ENCODE measurements around the gene TAB2.

The TAB2 gene

GRCh38 chr6:149289192-149289781, 28.2 kb upstream of the TAB2 start:
- Histone ChIP-seq H3K9ac (ENCODE audit: low read length) (no peak overlapping the region), H2BK15ac (ENCODE audit: low read depth, poor library complexity, severe bottlenecking) (no peak overlapping the region), H2AFZ (ENCODE audit: low read depth, low read length) (no peak overlapping the region), H2BK12ac (ENCODE audit: low read length in 2 of 2) (no peak overlapping the region), H3K4me2 (ENCODE audit: low read length, poor library complexity, severe bottlenecking) (no peak overlapping the region), H3K36me3 (ENCODE audit: control insufficient read depth in 1 of 2, insufficient read depth in 2 of 2, low read depth in 1 of 2, low read length in 2 of 2) (no peaks in the 10 kb centered on the region), H3K18ac (ENCODE audit: low read depth in 1 of 2, low read length in 2 of 2) (no peak overlapping the region), H3K14ac (ENCODE audit: low read length in 2 of 2) (no peak overlapping the region), H3K9me3 (ENCODE audit: control insufficient read depth, low read length) (no peaks in the 10 kb centered on the region), H3K4ac (ENCODE audit: low read depth in 1 of 2, low read length in 2 of 2) (no peak overlapping the region), H3K27me3 (ENCODE audit: control insufficient read depth in 1 of 2, insufficient read depth in 1 of 2, low read length in 2 of 2) (no peaks in the 10 kb centered on the region), H3K4me1 (ENCODE audit: control insufficient read depth, insufficient read depth, low read depth, low read length) (no peaks in the 10 kb centered on the region), H2AK5ac (ENCODE audit: low read length, severe bottlenecking) (no peak overlapping the region), H3K4me3 (ENCODE audit: insufficient read depth in 1 of 2, low read depth in 1 of 2, low read length in 2 of 2) (no peak overlapping the region), H2BK120ac (ENCODE audit: low read depth, low read length) (no peak overlapping the region), H3K79me1 (replicated peaks; ENCODE audit: low read length, poor library complexity, severe bottlenecking) (no peaks in the 10 kb centered on the region), H3K27ac (ENCODE audit: low read length, poor library complexity, severe bottlenecking) (no peak overlapping the region), H2BK5ac (ENCODE audit: low read depth, low read length, poor library complexity, severe bottlenecking) (no peak overlapping the region), H4K8ac (ENCODE audit: low read length) (no peak overlapping the region), H3K23ac (ENCODE audit: low read length in 2 of 2) (no peak overlapping the region), H4K91ac (ENCODE audit: low read length) (no peak overlapping the region)
- WGBS, result 84% methylated on average over 3 of the region's 4 CpGs
- no peak for DNase-seq

- no peaks in the 10 kb centered on the region for H3K4me1 ChIP-seq (ENCODE audit: control insufficient read depth, insufficient read depth, low read depth, low read length)
- H2BK15ac ChIP-seq (ENCODE audit: low read depth, poor library complexity, severe bottlenecking), result no peak overlapping the region
- no peaks in the 10 kb centered on the region for H3K36me3 ChIP-seq (ENCODE audit: control insufficient read depth in 1 of 2, insufficient read depth in 2 of 2, low read depth in 1 of 2, low read length in 2 of 2)
- DNase-seq, result no peak
- H4K8ac ChIP-seq (ENCODE audit: low read length), result no peak overlapping the region
- no peaks in the 10 kb centered on the region for H3K79me1 ChIP-seq (replicated peaks; ENCODE audit: low read length, poor library complexity, severe bottlenecking)
- no peak overlapping the region for H3K4me3 ChIP-seq (ENCODE audit: insufficient read depth in 1 of 2, low read depth in 1 of 2, low read length in 2 of 2)
- no peak overlapping the region for H3K4ac ChIP-seq (ENCODE audit: low read depth in 1 of 2, low read length in 2 of 2)
- no peaks in the 10 kb centered on the region for H3K9me3 ChIP-seq (ENCODE audit: control insufficient read depth, low read length)
- no peak overlapping the region for H3K23ac ChIP-seq (ENCODE audit: low read length in 2 of 2)
- H3K27me3 ChIP-seq (ENCODE audit: control insufficient read depth in 1 of 2, insufficient read depth in 1 of 2, low read length in 2 of 2), result no peaks in the 10 kb centered on the region
- H2BK120ac ChIP-seq (ENCODE audit: low read depth, low read length), result no peak overlapping the region
- no peak overlapping the region for H2AFZ ChIP-seq (ENCODE audit: low read depth, low read length)
- no peak overlapping the region for H2BK5ac ChIP-seq (ENCODE audit: low read depth, low read length, poor library complexity, severe bottlenecking)
- no peak overlapping the region for H3K9ac ChIP-seq (ENCODE audit: low read length)
- no peak overlapping the region for H3K18ac ChIP-seq (ENCODE audit: low read depth in 1 of 2, low read length in 2 of 2)
- 97% methylated on average over 1 of the region's 1 CpG for WGBS
- H4K91ac ChIP-seq (ENCODE audit: low read length), result no peak overlapping the region
- no peak overlapping the region for H3K14ac ChIP-seq (ENCODE audit: low read length in 2 of 2)
- H2AK5ac ChIP-seq (ENCODE audit: low read length, severe bottlenecking), result no peak overlapping the region
- H3K4me2 ChIP-seq (ENCODE audit: low read length, poor library complexity, severe bottlenecking), result no peak overlapping the region
- H2BK12ac ChIP-seq (ENCODE audit: low read length in 2 of 2), result no peak overlapping the region
- H3K27ac ChIP-seq (ENCODE audit: low read length, poor library complexity, severe bottlenecking), result no peak overlapping the region
Measured at GRCh38 chr6:149289966-149290365, 27.5 kb upstream of the TAB2 start.

GRCh38 chr6:149293244-149293643, 24.3 kb upstream of the TAB2 start:
- no peak overlapping the region for H3K14ac ChIP-seq (ENCODE audit: low read length in 2 of 2)
- WGBS, result 67% methylated on average over 1 of the region's 1 CpG

GRCh38 chr6:149300563-149300962, 16.9 kb upstream of the TAB2 start:
- no peak overlapping the region for H2BK12ac ChIP-seq (ENCODE audit: low read length in 2 of 2)
- WGBS, result 100% methylated on average over 1 of the region's 1 CpG
- H3K4ac ChIP-seq (ENCODE audit: low read depth in 1 of 2, low read length in 2 of 2), result no peak overlapping the region
- no peak overlapping the region for H3K9ac ChIP-seq (ENCODE audit: low read length)
- H3K79me1 ChIP-seq (replicated peaks; ENCODE audit: low read length, poor library complexity, severe bottlenecking), result no peaks in the 10 kb centered on the region
- H2AK5ac ChIP-seq (ENCODE audit: low read length, severe bottlenecking), result no peak overlapping the region
- H3K27me3 ChIP-seq (ENCODE audit: control insufficient read depth in 1 of 2, insufficient read depth in 1 of 2, low read length in 2 of 2), result peaks cover 0 to 6% of the 10 kb centered on the region in 2 experiments
- no peak overlapping the region for H2AFZ ChIP-seq (ENCODE audit: low read depth, low read length)
- H2BK15ac ChIP-seq (ENCODE audit: low read depth, poor library complexity, severe bottlenecking), result no peak overlapping the region
- no peak overlapping the region for H3K4me3 ChIP-seq (ENCODE audit: insufficient read depth in 1 of 2, low read depth in 1 of 2, low read length in 2 of 2)
- H3K9me3 ChIP-seq (ENCODE audit: control insufficient read depth, low read length), result no peaks in the 10 kb centered on the region
- H3K27ac ChIP-seq (ENCODE audit: low read length, poor library complexity, severe bottlenecking), result no peak overlapping the region
- H4K91ac ChIP-seq (ENCODE audit: low read length), result no peak overlapping the region
- no peak for DNase-seq
- no peak overlapping the region for H2BK5ac ChIP-seq (ENCODE audit: low read depth, low read length, poor library complexity, severe bottlenecking)
- no peak overlapping the region for H3K23ac ChIP-seq (ENCODE audit: low read length in 2 of 2)
- H3K14ac ChIP-seq (ENCODE audit: low read length in 2 of 2), result no peak overlapping the region
- H2BK120ac ChIP-seq (ENCODE audit: low read depth, low read length), result no peak overlapping the region
- H4K8ac ChIP-seq (ENCODE audit: low read length), result no peak overlapping the region
- H3K4me1 ChIP-seq (ENCODE audit: control insufficient read depth, insufficient read depth, low read depth, low read length), result no peaks in the 10 kb centered on the region
- H3K36me3 ChIP-seq (ENCODE audit: control insufficient read depth in 1 of 2, insufficient read depth in 2 of 2, low read depth in 1 of 2, low read length in 2 of 2), result no peaks in the 10 kb centered on the region
- no peak overlapping the region for H3K4me2 ChIP-seq (ENCODE audit: low read length, poor library complexity, severe bottlenecking)
- H3K18ac ChIP-seq (ENCODE audit: low read depth in 1 of 2, low read length in 2 of 2), result no peak overlapping the region

More at GRCh38 chr6:149293244-149293643, 24.3 kb upstream of the TAB2 start:
- H3K4me3 ChIP-seq (ENCODE audit: insufficient read depth in 1 of 2, low read depth in 1 of 2, low read length in 2 of 2), result no peak overlapping the region
- no peak overlapping the region for H3K9ac ChIP-seq (ENCODE audit: low read length)
- no peak overlapping the region for H3K4ac ChIP-seq (ENCODE audit: low read depth in 1 of 2, low read length in 2 of 2)
- no peaks in the 10 kb centered on the region for H3K36me3 ChIP-seq (ENCODE audit: control insufficient read depth in 1 of 2, insufficient read depth in 2 of 2, low read depth in 1 of 2, low read length in 2 of 2)
- no peaks in the 10 kb centered on the region for H3K79me1 ChIP-seq (replicated peaks; ENCODE audit: low read length, poor library complexity, severe bottlenecking)
- H3K27ac ChIP-seq (ENCODE audit: low read length, poor library complexity, severe bottlenecking), result no peak overlapping the region
- H4K8ac ChIP-seq (ENCODE audit: low read length), result no peak overlapping the region
- H2AK5ac ChIP-seq (ENCODE audit: low read length, severe bottlenecking), result no peak overlapping the region
- H4K91ac ChIP-seq (ENCODE audit: low read length), result no peak overlapping the region
- H3K9me3 ChIP-seq (ENCODE audit: control insufficient read depth, low read length), result no peaks in the 10 kb centered on the region
- no peak overlapping the region for H3K4me2 ChIP-seq (ENCODE audit: low read length, poor library complexity, severe bottlenecking)
- no peak overlapping the region for H2AFZ ChIP-seq (ENCODE audit: low read depth, low read length)
- H3K4me1 ChIP-seq (ENCODE audit: control insufficient read depth, insufficient read depth, low read depth, low read length), result no peaks in the 10 kb centered on the region
- no peak overlapping the region for H2BK12ac ChIP-seq (ENCODE audit: low read length in 2 of 2)
- no peak for DNase-seq
- no peak overlapping the region for H3K18ac ChIP-seq (ENCODE audit: low read depth in 1 of 2, low read length in 2 of 2)
- no peak overlapping the region for H2BK15ac ChIP-seq (ENCODE audit: low read depth, poor library complexity, severe bottlenecking)
- H3K23ac ChIP-seq (ENCODE audit: low read length in 2 of 2), result no peak overlapping the region
- no peak overlapping the region for H2BK5ac ChIP-seq (ENCODE audit: low read depth, low read length, poor library complexity, severe bottlenecking)
- H3K27me3 ChIP-seq (ENCODE audit: control insufficient read depth in 1 of 2, insufficient read depth in 1 of 2, low read length in 2 of 2), result no peaks in the 10 kb centered on the region
- H2BK120ac ChIP-seq (ENCODE audit: low read depth, low read length), result no peak overlapping the region
